Skeletal muscle tissue (tissue), 4 donors: ENCODE results near the gene DSG2. TPM values are rescaled to one million over a fixed set of nuclear protein-coding genes. Genes with fewer than 3 reads are reported as not detected.

Source experiments
- H3K27ac ChIP-seq: one replicate; pipeline ENCODE4 v1.7.0; 2013; ENCODE audit warnings: mild to moderate bottlenecking, low read depth, low read length, inconsistent platforms
- H3K27me3 ChIP-seq, 3 donors: one replicate each; pipeline ENCODE4 v1.7.0; 2013; ENCODE audit warnings: low read length in 3 of 3; ENCODE audit not compliant: control insufficient read depth in 3 of 3, insufficient read depth in 3 of 3
- H3K36me3 ChIP-seq, 3 donors: one replicate each; pipeline ENCODE4 v1.7.0; 2013; ENCODE audit warnings: low read length in 3 of 3; ENCODE audit not compliant: control insufficient read depth in 3 of 3, insufficient read depth in 3 of 3
- H3K4me1 ChIP-seq, 3 donors: one replicate each; pipeline ENCODE4 v1.7.0; 2013; ENCODE audit warnings: low read length in 3 of 3, mild to moderate bottlenecking in 3 of 3; ENCODE audit not compliant: control insufficient read depth in 3 of 3, insufficient read depth in 3 of 3
- H3K4me3 ChIP-seq, 3 donors: one replicate each; pipeline ENCODE4 v1.7.0; 2013; ENCODE audit warnings: low read length in 3 of 3
- H3K9ac ChIP-seq, 3 donors: one replicate each; pipeline ENCODE4 v1.7.0; 2013; ENCODE audit warnings: low read length in 3 of 3, mild to moderate bottlenecking in 3 of 3, moderate library complexity in 2 of 3, low read depth in 1 of 3
- H3K9me3 ChIP-seq, 3 donors: one replicate each; pipeline ENCODE4 v1.7.0; 2013; ENCODE audit warnings: low read length in 3 of 3; ENCODE audit not compliant: control insufficient read depth in 3 of 3
- total RNA-seq: library from RNA; depleted of rRNA; stranded (reverse); fragments of >200 nt; gene quantifications from one replicate; pipeline ENCODE4 v1.2.3, GENCODE V29; 2014
- donor health status: Osteomylitis.

The DSG2 gene
- total RNA-seq, result 2.6 TPM

DNA sequence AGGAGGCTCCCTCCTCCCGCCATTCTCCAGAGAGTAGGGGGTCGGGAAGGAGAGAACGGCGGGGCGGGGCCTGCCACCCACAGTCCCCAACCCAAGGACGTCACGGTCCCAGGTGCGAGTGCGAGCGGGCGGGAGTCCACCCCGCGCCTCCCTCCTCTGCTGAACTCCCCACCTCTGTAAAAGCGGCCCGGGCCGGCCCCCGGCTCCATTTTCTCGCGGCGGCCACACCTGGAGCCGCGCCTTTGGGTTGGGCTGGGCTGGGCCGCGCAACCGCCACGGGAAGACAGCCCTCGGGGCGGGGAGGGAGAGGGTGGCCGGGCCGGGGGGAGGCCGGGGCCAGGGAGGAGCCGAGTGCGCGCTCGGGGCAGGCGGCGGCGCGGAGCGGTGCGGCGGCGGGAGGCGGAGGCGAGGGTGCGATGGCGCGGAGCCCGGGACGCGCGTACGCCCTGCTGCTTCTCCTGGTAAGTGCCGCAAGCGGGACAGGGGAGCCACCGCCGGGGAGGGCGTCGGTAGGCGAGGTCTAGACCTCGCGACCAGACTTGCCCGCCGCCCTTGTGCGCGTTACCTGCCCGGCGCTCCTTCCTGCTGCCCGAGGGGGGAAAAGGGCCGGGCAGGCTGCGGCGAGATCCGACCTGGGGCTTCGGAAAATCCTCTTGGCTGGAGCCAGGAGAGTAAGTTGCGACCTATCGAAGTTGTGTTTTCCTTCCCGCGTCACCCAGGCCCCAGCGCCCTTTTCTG, at the start of gene DSG2:
DSG2 (plus strand) TSS at position 342 of the 738 bp plus-strand sequence; CDS start at position 417, 75 bp downstream.
- no peaks in the 10 kb centered on the region for H3K36me3 ChIP-seq
- H3K4me3 ChIP-seq, result peak within 1 kb of the TSS; percentile 55 to 77 (median 72)
- no peaks in the 10 kb centered on the region for H3K9me3 ChIP-seq
- no peak within 1 kb of the TSS for H3K27ac ChIP-seq
- peak within 1 kb of the TSS; percentile 59 to 74 (median 60) for H3K9ac ChIP-seq
- peaks cover 5 to 20% (median 12%) of the 10 kb centered on the region in 3 donors for H3K27me3 ChIP-seq
- peaks cover 3 to 5% (median 3%) of the 10 kb centered on the region in 3 donors for H3K4me1 ChIP-seq

- H3K9me3 ChIP-seq, result no peaks in the 10 kb centered on the region
- no peak overlapping the region for H3K4me3 ChIP-seq
- H3K27me3 ChIP-seq, result no peaks in the 10 kb centered on the region
- no peaks in the 10 kb centered on the region for H3K4me1 ChIP-seq
- H3K9ac ChIP-seq, result no peak overlapping the region
- no peak overlapping the region for H3K27ac ChIP-seq
- H3K36me3 ChIP-seq, result no peaks in the 10 kb centered on the region
Observed at GRCh38 chr18:31450409-31450808, 47.6 kb upstream of the DSG2 start.

GRCh38 chr18:31451625-31452024, 46.4 kb upstream of the DSG2 start:
- Histone ChIP-seq H3K9me3 (no peaks in the 10 kb centered on the region), H3K9ac (no peak overlapping the region), H3K36me3 (no peaks in the 10 kb centered on the region), H3K27ac (no peak overlapping the region), H3K27me3 (no peaks in the 10 kb centered on the region), H3K4me3 (no peak overlapping the region), H3K4me1 (no peaks in the 10 kb centered on the region)

- H3K36me3 ChIP-seq, result no peaks in the 10 kb centered on the region
- H3K9me3 ChIP-seq, result no peaks in the 10 kb centered on the region
- no peaks in the 10 kb centered on the region for H3K27me3 ChIP-seq
- H3K4me3 ChIP-seq, result no peak overlapping the region
- no peak overlapping the region for H3K27ac ChIP-seq
- H3K9ac ChIP-seq, result no peak overlapping the region
- H3K4me1 ChIP-seq, result no peaks in the 10 kb centered on the region
Observed at GRCh38 chr18:31454066-31454708, 43.8 kb upstream of the DSG2 start.

- no peak overlapping the region for H3K9ac ChIP-seq
- H3K4me3 ChIP-seq, result no peak overlapping the region
- no peaks in the 10 kb centered on the region for H3K9me3 ChIP-seq
- H3K27ac ChIP-seq, result no peak overlapping the region
- H3K36me3 ChIP-seq, result no peaks in the 10 kb centered on the region
- no peaks in the 10 kb centered on the region for H3K27me3 ChIP-seq
- H3K4me1 ChIP-seq, result no peaks in the 10 kb centered on the region
Observed at GRCh38 chr18:31469629-31470028, 28.3 kb upstream of the DSG2 start.

DNA sequence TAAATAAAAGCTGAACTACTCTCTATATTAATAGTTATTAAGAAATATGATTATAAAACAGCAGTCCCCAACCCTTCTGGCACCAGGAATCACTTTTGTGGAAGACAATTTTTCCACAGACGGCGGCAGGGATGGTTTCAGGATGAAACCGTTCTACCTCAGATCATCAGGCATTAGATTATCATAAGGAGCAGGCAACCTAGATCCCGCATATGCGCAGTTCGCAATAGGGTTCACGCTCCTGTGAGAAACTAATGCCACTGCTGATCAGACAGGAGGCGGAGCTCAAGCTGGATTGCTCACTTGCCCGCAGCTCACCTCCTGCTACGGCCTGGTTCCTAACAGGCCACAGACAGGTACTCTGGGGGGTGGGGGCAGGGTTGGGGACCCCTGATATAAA, 19.3 kb upstream of the DSG2 start:
- Histone ChIP-seq H3K27me3 (peaks cover 0 to 3% (median 0%) of the 10 kb centered on the region in 3 donors), H3K9ac (no peak overlapping the region), H3K36me3 (no peaks in the 10 kb centered on the region), H3K4me3 (no peak overlapping the region), H3K27ac (no peak overlapping the region), H3K4me1 (no peaks in the 10 kb centered on the region), H3K9me3 (no peaks in the 10 kb centered on the region)

GRCh38 chr18:31482051-31482450, 15.9 kb upstream of the DSG2 start:
- Histone ChIP-seq H3K27ac (no peak overlapping the region), H3K4me3 (no peak overlapping the region), H3K9me3 (no peaks in the 10 kb centered on the region), H3K4me1 (no peaks in the 10 kb centered on the region), H3K36me3 (no peaks in the 10 kb centered on the region), H3K9ac (no peak overlapping the region), H3K27me3 (peaks cover 0 to 2% (median 0%) of the 10 kb centered on the region in 3 donors)

GRCh38 chr18:31483396-31483795, 14.6 kb upstream of the DSG2 start:
- no peak overlapping the region for H3K4me3 ChIP-seq
- no peaks in the 10 kb centered on the region for H3K4me1 ChIP-seq
- no peak overlapping the region for H3K9ac ChIP-seq
- no peak overlapping the region for H3K27ac ChIP-seq
- no peaks in the 10 kb centered on the region for H3K36me3 ChIP-seq
- peaks cover 0 to 2% (median 0%) of the 10 kb centered on the region in 3 donors for H3K27me3 ChIP-seq
- H3K9me3 ChIP-seq, result no peaks in the 10 kb centered on the region

GRCh38 chr18:31484461-31484860, 13.5 kb upstream of the DSG2 start:
- H3K4me3 ChIP-seq, result no peak overlapping the region
- no peaks in the 10 kb centered on the region for H3K36me3 ChIP-seq
- no peaks in the 10 kb centered on the region for H3K9me3 ChIP-seq
- no peaks in the 10 kb centered on the region for H3K4me1 ChIP-seq
- H3K27me3 ChIP-seq, result peaks cover 0 to 2% (median 0%) of the 10 kb centered on the region in 3 donors
- H3K27ac ChIP-seq, result no peak overlapping the region
- no peak overlapping the region for H3K9ac ChIP-seq

DNA sequence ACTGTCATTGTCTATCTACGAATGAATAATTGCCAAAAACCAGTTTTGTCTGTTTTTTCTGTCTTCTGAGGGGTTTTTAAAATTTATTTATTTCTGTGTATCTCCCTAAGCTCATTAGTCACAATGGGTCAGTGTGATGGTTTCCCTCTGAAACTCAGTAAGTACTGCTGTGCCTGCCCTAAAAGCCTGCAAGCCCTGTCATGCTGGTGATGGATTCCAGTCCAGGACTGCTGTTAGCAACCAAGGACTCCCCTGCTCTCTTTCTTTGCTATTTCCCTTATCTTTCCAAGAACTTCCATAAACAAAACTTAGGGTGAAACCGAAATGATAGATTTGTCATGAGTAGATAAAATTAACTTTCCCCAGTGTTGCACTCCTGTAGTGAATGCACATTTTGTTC, 11.8 kb upstream of the DSG2 start:
- Histone ChIP-seq H3K27ac (no peak overlapping the region), H3K27me3 (peaks cover 0 to 2% (median 0%) of the 10 kb centered on the region in 3 donors), H3K36me3 (no peaks in the 10 kb centered on the region), H3K4me3 (no peak overlapping the region), H3K9ac (no peak overlapping the region), H3K4me1 (no peaks in the 10 kb centered on the region), H3K9me3 (no peaks in the 10 kb centered on the region)
